Ectodermal cell (in vitro differentiated cells): ENCODE results near the gene FANK1.
"Not testable (repeated sequence)": the region's sequence is repeated elsewhere in the genome, so short reads cannot be mapped to it uniquely, and the experiment has no call there.

Experiments used
- H3K27ac ChIP-seq: 2 replicates; pipeline ENCODE4 v1.7.0; 2013; ENCODE audit warnings: mild to moderate bottlenecking, low read depth, low read length; ENCODE audit not compliant: insufficient read depth, poor library complexity, severe bottlenecking
- H3K27me3 ChIP-seq: 2 replicates; pipeline ENCODE4 v1.7.0; 2013; ENCODE audit warnings: mild to moderate bottlenecking, low read length; ENCODE audit not compliant: insufficient read depth, control insufficient read depth, poor library complexity, severe bottlenecking
- H3K36me3 ChIP-seq: one replicate; pipeline ENCODE4 v1.7.0; 2013; ENCODE audit warnings: low read length; ENCODE audit not compliant: control insufficient read depth, insufficient read depth
- H3K4me1 ChIP-seq: one replicate; pipeline ENCODE4 v1.7.0; 2013; ENCODE audit warnings: low read length; ENCODE audit not compliant: control insufficient read depth, insufficient read depth
- H3K4me3 ChIP-seq: 2 replicates; pipeline ENCODE4 v1.7.0; 2013; ENCODE audit warnings: low read depth, low read length, control low read depth; ENCODE audit not compliant: insufficient read depth
- H3K9me3 ChIP-seq: 2 replicates; pipeline ENCODE4 v1.7.0; 2013; ENCODE audit warnings: mild to moderate bottlenecking, low read length, moderate library complexity; ENCODE audit not compliant: control insufficient read depth
- WGBS, 2 experiments: methylation state at CpG; one replicate each; pipeline ENCODE4 v1.1.7; 2013; ENCODE audit warnings: missing lambda C conversion rate in 2 of 2; 5-methylcytosine and 5-hydroxymethylcytosine counted together

FANK1 gene

GRCh38 chr10:125889441-125889840 is 6.9 kb upstream of the FANK1 start:
- H3K27ac ChIP-seq, H3K4me3 ChIP-seq, H3K36me3 ChIP-seq, H3K27me3 ChIP-seq, H3K9me3 ChIP-seq, H3K4me1 ChIP-seq: not testable (repeated sequence)
- WGBS, 2 experiments: 92 to 100% methylated on average over 2 to 4 of the region's 4 CpGs

DNA sequence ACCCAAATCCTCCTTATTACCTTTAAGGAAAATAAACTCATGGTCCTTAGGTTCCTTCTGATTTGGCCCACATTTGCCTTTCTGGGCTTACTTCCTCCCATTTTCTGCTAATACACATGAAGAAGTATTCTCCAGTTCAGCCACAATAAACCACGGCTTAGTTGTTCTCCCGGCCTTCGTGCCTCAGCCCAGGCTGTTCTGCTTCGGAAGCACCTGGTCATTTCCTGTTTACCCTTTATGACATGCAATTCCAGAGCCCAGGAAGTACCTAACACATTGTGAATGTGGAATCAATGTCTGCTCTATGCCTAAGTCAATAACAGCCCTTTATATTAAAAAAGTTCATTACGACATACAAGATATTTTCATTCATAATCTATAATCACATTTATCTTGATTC is 4.0 kb upstream of the FANK1 start:
- H3K4me3 ChIP-seq, H3K27ac ChIP-seq, H3K36me3 ChIP-seq, H3K27me3 ChIP-seq, H3K4me1 ChIP-seq, H3K9me3 ChIP-seq: not testable (repeated sequence)
- WGBS, 2 experiments: 92 to 93% methylated on average over 5 of the region's 5 CpGs

- 70 to 73% methylated on average over 2 to 3 of the region's 3 CpGs for WGBS, 2 experiments
- not testable (repeated sequence) for H3K27me3 ChIP-seq, H3K9me3 ChIP-seq, H3K27ac ChIP-seq, H3K4me3 ChIP-seq, H3K4me1 ChIP-seq, H3K36me3 ChIP-seq
Observed at GRCh38 chr10:125894176-125894575, 2.2 kb upstream of the FANK1 start.

GRCh38 chr10:125895130-125896087 is 955 bp upstream of the FANK1 start:
- not testable (repeated sequence) for H3K4me1 ChIP-seq

GRCh38 chr10:125897317-125897716 is 953 bp downstream of the FANK1 start:
- H3K4me1 ChIP-seq, H3K27me3 ChIP-seq, H3K27ac ChIP-seq, H3K36me3 ChIP-seq, H3K9me3 ChIP-seq: not testable (repeated sequence)
- H3K4me3 ChIP-seq: peak overlapping the region; percentile 52
- WGBS, 2 experiments: 56 to 76% methylated on average over 2 to 3 of the region's 4 CpGs

More at GRCh38 chr10:125895130-125896087, 955 bp upstream of the FANK1 start:
- WGBS, 2 experiments: 29 to 31% methylated on average over 50 of the region's 50 CpGs
- H3K36me3 ChIP-seq, H3K27me3 ChIP-seq, H3K9me3 ChIP-seq: not testable (repeated sequence)
- Histone ChIP-seq H3K4me3 (peak overlapping the region; percentile 52), H3K27ac (peak overlapping the region; percentile 50)

DNA sequence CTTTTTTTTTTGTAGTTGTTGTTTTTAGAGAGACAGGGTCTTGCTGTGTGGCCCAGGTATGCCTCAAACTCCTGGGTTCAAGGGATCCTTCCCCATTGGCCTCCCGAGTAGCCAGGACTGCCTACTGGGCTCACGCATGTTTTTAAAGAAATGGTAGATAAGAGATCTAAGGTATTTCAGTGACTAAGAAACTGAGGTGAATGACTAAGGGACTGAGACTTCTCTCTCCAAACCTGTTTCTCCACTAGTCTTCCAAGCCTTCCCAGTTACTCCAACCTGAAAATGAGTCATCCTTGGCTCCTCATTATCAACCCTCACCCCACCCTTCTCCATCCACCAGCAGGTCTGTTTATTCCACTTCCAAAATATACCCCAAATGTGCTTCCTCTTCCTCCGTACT is 4.6 kb downstream of the FANK1 start:
- H3K4me1 ChIP-seq, H3K9me3 ChIP-seq, H3K4me3 ChIP-seq, H3K36me3 ChIP-seq, H3K27me3 ChIP-seq, H3K27ac ChIP-seq: not testable (repeated sequence)
- WGBS, 2 experiments: 85 to 88% methylated on average over 2 of the region's 3 CpGs

DNA sequence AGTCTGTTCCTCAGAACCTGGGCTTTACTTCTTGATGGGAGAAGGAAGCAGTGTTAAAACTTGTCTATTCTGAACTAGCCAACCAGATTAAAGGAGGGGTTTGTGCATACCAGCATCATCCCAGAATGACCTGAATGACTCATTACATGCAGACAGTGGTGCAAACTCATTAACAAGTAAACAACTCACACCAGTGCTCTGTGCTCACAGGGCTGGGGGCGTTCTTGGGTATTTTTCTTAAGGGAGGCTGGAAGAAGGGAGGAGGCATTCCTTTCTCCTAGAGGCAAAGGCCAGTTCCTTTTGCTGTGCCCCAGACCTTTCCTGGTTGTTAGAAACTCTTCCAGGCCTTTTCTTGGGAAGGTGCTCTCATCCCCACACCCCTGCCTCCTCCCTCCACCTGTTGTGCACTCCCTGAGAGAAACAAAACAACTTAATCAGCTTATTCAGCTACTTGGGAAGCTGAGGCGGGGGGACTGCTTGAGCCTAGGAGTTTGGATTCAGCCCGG is 6.8 kb downstream of the FANK1 start:
- H3K4me3 ChIP-seq, H3K4me1 ChIP-seq, H3K9me3 ChIP-seq, H3K27me3 ChIP-seq, H3K36me3 ChIP-seq, H3K27ac ChIP-seq: not testable (repeated sequence)
- 17 to 31% methylated on average over 1 to 2 of the region's 3 CpGs for WGBS, 2 experiments

DNA sequence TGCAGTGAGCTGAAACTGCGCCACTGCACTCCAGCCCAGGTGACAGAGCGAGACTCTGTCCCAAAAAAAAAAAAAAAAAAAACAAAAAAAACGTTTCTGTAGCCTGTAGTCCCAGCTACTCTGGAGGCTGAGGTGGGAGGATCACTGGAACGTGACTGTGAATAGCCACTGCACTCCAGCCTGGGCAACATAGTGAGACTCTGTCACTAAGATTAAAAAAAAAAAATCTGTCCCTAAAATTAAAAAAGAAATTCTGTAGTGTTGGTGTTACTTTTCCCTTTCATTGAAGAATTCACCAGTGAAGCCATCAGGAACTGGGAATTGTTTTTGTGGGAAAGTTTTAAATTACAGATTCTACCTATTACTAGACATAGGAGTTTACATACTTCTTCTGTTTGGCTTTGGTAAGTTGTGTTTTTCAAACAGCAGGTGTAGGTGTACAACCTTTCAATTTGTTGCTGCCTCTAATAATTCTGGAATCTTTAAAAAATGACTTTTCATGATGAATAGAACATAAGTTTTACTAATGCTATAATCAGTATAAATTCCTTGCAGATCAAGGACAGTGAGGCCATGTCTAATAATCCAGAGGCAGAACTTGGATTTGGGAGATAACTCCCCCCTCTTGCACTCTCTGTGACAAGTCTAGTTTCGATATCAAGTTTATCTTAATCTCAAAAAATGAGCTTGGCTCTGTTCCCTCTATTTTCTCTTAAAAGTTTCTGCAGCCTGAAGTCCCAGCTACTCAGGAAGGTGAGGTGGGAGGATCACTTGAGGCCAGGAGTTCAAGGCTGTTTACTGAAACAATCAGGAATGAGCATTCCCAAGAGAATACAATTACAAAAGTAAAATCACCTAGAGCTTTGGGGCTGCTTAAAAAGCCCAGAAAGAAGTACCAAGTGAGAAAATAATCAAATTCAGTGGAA is 9.0 kb downstream of the FANK1 start:
- 79 to 88% methylated on average over 5 of the region's 5 CpGs for WGBS, 2 experiments
- not testable (repeated sequence) for H3K9me3 ChIP-seq, H3K27ac ChIP-seq, H3K4me3 ChIP-seq, H3K27me3 ChIP-seq, H3K4me1 ChIP-seq, H3K36me3 ChIP-seq

DNA sequence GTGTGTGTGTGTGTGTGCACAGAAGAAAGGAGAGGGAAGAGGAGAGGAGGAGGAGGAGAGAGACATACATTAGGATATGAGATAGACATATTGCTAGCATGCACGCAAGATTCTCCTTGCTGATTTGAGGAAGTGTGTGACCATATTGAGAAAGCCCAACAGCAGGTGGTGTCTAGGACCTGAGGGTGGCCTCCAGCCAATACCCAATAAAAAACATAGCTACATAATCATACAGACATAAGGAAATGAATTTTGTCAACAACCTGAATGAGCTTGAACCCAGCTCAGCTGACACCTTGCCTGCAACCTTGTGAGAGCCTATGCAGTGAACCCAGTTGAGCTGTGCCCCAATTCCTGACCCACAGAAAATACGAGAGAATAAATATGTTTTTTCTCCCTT is 11.2 kb downstream of the FANK1 start:
- H3K9me3 ChIP-seq, H3K4me3 ChIP-seq, H3K4me1 ChIP-seq, H3K27ac ChIP-seq, H3K27me3 ChIP-seq, H3K36me3 ChIP-seq: not testable (repeated sequence)
- WGBS, 2 experiments: 86 to 93% methylated on average over 2 of the region's 2 CpGs

GRCh38 chr10:125908813-125909212 is 12.4 kb downstream of the FANK1 start:
- H3K36me3 ChIP-seq, H3K27me3 ChIP-seq, H3K27ac ChIP-seq, H3K4me3 ChIP-seq, H3K9me3 ChIP-seq, H3K4me1 ChIP-seq: not testable (repeated sequence)
- WGBS, 2 experiments: 66 to 72% methylated on average over 2 of the region's 2 CpGs
